Pancreas (tissue), 10 donors: ENCODE measurements around the gene ZHX3. TPM values are rescaled to one million over a fixed set of nuclear protein-coding genes. Genes with fewer than 3 reads are reported as not detected.
A peak's percentile ranks its signal among the peaks of the same experiment; 100 is the strongest.

Experiments
- ATAC-seq, 4 donors: fragments of 200-7000 bp; cut with Tn5 transposase; one replicate each; pipeline versions ENCODE4 v1.8.0 to v1.9.1; 2020; ENCODE audit warnings: mild to moderate bottlenecking in 4 of 4, moderate library complexity in 4 of 4
- DNase-seq, 6 donors: peaks; one replicate each; pipeline ENCODE4 v3.0.0-alpha.2; 2020
- FAIRE-seq: peaks from 2 replicates; lab custom pipeline; 2012; peaks lifted over from hg19 to GRCh38; lab: Jason Lieb, UNC
- H3K27ac ChIP-seq, 4 donors: fragments of 200-600 bp; sonication (generic); 1 replicate in 3 of 4; 2 replicates in 1 of 4; pipeline versions ENCODE4 v1.5.0 to v1.8.0; 2020
- H3K27me3 ChIP-seq, 4 donors: fragments of 200-600 bp; one replicate each; pipeline ENCODE4 v1.8.0; 2021
- H3K36me3 ChIP-seq, 3 donors: fragments of 200-600 bp; sonication (generic) in 1 of 3; one replicate each; pipeline versions ENCODE4 v1.5.0 to v1.8.0; 2020 to 2021
- H3K4me1 ChIP-seq, 3 donors: fragments of 200-600 bp; one replicate each; pipeline ENCODE4 v1.8.0; 2021
- H3K4me3 ChIP-seq, 4 donors: fragments of 200-600 bp; sonication (generic) in 2 of 4; one replicate each; pipeline versions ENCODE4 v1.5.0 to v1.8.0; 2020 to 2021
- H3K9me3 ChIP-seq, 4 donors: fragments of 200-600 bp; one replicate each; pipeline ENCODE4 v1.8.0; 2021
- WGBS, 2 donors: extraction: QIAGEN DNeasy Blood & Tissue Kit; methylation state at CpG; one replicate each; pipeline ENCODE4 v1.1.7; 2013; 5-methylcytosine and 5-hydroxymethylcytosine counted together
- intact Hi-C, 3 donors: fragments of 100-400 bp; cut with DNase I; formaldehyde crosslinking; loops; one replicate each; pipeline versions ENCODE4 v1.11.1 to v1.14.2; 2022
- polyA plus RNA-seq, 2 donors: library from polyadenylated mRNA; stranded (reverse); fragments of 200-250 nt; gene quantifications; one replicate each; pipeline ENCODE4 v1.2.3, GENCODE V29; 2013
- total RNA-seq, 6 donors: library from RNA; stranded (reverse); fragmentation: NEBNext Ultra II Directional in 4 of 6; extraction: Animal tissue kit (Norgen Biotek cat#: 25700) in 4 of 6; gene quantifications; one replicate each; pipeline versions ENCODE4 v1.2.1 to v1.2.4, GENCODE V29; 2021 to 2023
- TF ChIP-seq, protein P1 (sequence below), 4 donors: fragments of 200-600 bp; sonication (generic) in 3 of 4; IDR thresholded peaks; one replicate each; pipeline versions ENCODE4 v1.5.0 to v1.8.0; 2021; ENCODE audit warnings: antibody characterized with exemption in 4 of 4
- donor health status: healthy with polysubstance abuse.
- donor health status: DM: no; HTN: no; CAD: no; lungs with moderate emphysema.
- donor health status: DM: no; HTN: no; CAD: no.
- donor health status: control.
- donor health status: control.
- donor health status: Bipolar disorder and iron deficiency.
- donor health status: DM: yes; HTN: yes; CAD: no.
- donor health status: DM: no; HTN: no; CAD: no.
- donor health status: DM: no; HTN: no; CAD: no.
- donor health status: DM: yes; HTN: yes; CAD: no.

ZHX3 gene
- total and polyA plus RNA-seq, 8 donors, result 7.9 to 17.3 (median 13.0) TPM

DNA sequence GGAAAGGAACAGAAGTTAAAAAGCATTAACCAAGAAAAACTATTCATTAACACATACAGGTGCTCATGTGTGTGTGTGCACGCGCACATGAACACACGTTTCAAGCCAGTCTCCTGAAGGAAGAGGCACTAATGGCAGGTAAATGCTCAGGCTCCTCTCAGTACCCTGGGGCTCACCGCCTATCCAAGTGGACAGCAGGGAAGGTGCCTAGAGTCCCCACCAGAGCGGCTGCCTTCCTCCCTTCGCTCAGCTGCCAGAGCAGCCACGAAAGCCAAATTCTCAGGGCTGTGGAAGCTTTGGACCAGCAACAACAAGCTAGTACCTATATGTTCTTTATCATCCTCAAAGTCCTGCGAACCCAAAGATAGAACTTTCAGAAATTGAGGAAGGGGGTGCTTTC lies 137.6 kb downstream of the ZHX3 start:
- no peak for ATAC-seq

DNA sequence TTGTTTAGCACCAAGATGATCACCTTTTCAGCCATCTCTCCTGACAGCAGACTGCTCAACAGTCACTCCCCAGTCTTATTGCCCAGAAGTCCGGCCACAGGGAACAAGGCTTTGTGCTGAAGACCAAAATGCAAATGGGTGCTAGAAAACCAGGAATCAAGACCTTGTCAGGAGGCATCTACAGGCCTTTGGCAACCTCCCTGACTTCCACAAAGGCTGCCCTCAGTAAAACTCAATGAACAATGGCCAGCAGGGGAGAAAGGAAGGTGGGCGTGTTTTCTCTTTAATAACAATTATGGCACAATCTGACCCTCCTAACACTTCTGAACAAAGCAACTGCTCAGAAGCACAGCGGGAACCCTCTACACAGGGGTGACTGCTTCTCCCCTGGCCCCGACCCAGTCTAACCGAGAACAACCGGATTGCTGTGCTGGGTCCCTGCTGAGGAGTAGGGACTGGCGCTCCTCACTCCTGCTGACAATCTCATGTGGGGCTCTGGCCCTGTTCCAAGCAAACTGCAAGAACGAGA lies 138.6 kb downstream of the ZHX3 start:
- no peaks in the 10 kb centered on the region for H3K27me3 ChIP-seq
- no peaks in the 10 kb centered on the region for H3K4me1 ChIP-seq
- H3K4me3 ChIP-seq, result no peak overlapping the region
- DNase-seq, result peak in 2 of 6 donors; percentile 4 to 34
- intact Hi-C loops, result no loop called here
- no peak for ATAC-seq
- H3K9me3 ChIP-seq, result no peaks in the 10 kb centered on the region
- H3K36me3 ChIP-seq, result peaks cover 0 to 3% (median 3%) of the 10 kb centered on the region in 3 donors
- H3K27ac ChIP-seq, result no peak overlapping the region
- whole genome bisulfite sequencing, 2 donors, result 68 to 74% methylated on average over 8 of the region's 8 CpGs
- FAIRE-seq, result no peak
- TF ChIP-seq, protein P1, sequence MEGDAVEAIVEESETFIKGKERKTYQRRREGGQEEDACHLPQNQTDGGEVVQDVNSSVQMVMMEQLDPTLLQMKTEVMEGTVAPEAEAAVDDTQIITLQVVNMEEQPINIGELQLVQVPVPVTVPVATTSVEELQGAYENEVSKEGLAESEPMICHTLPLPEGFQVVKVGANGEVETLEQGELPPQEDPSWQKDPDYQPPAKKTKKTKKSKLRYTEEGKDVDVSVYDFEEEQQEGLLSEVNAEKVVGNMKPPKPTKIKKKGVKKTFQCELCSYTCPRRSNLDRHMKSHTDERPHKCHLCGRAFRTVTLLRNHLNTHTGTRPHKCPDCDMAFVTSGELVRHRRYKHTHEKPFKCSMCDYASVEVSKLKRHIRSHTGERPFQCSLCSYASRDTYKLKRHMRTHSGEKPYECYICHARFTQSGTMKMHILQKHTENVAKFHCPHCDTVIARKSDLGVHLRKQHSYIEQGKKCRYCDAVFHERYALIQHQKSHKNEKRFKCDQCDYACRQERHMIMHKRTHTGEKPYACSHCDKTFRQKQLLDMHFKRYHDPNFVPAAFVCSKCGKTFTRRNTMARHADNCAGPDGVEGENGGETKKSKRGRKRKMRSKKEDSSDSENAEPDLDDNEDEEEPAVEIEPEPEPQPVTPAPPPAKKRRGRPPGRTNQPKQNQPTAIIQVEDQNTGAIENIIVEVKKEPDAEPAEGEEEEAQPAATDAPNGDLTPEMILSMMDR (IDR thresholded peaks at IDR 0.05), result no peak

More for the DNA sequence above, 137.6 kb downstream of the ZHX3 start:
- DNase-seq (peak in 2 of 6 donors; percentile 2 to 14), FAIRE-seq (no peak)
- Histone ChIP-seq H3K27ac (no peak overlapping the region), H3K4me3 (no peak overlapping the region), H3K36me3 (peaks cover 0 to 12% (median 3%) of the 10 kb centered on the region in 3 donors), H3K9me3 (no peaks in the 10 kb centered on the region), H3K27me3 (no peaks in the 10 kb centered on the region), H3K4me1 (no peaks in the 10 kb centered on the region)
- WGBS, 2 donors, result 94 to 96% methylated on average over 8 of the region's 8 CpGs
- TF ChIP-seq, protein P1 (IDR thresholded peaks at IDR 0.05), result no peak
- intact Hi-C loops, result no loop called here

DNA sequence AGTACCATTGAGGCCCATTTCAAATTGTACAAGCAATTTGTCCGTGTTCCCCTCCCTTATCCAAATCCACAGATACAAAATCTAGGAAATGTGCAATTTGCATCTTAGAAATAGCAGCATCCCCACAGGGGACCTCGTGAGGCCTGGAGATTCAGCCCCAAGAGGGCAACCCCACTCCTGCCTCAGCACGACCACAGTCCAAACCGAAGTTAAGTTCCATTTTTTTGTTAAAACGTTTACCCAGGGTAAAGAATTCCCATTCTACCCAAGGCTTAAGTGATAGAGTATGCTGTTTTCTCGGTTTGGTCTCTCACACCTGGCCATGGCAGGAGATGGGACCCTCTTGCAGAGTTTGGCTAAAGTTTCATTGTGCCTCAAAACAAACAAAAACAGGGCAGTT lies 139.0 kb downstream of the ZHX3 start:
- no peak for DNase-seq
- intact Hi-C loops, result no loop called here
- 72 to 73% methylated on average over 6 of the region's 6 CpGs for WGBS, 2 donors
- no peak for ATAC-seq
- Histone ChIP-seq H3K27me3 (no peaks in the 10 kb centered on the region), H3K4me3 (no peak overlapping the region), H3K27ac (no peak overlapping the region), H3K9me3 (no peaks in the 10 kb centered on the region), H3K4me1 (no peaks in the 10 kb centered on the region), H3K36me3 (peaks cover 0 to 3% (median 0%) of the 10 kb centered on the region in 3 donors)
- TF ChIP-seq, protein P1 (IDR thresholded peaks at IDR 0.05), result no peak
- no peak for FAIRE-seq

DNA sequence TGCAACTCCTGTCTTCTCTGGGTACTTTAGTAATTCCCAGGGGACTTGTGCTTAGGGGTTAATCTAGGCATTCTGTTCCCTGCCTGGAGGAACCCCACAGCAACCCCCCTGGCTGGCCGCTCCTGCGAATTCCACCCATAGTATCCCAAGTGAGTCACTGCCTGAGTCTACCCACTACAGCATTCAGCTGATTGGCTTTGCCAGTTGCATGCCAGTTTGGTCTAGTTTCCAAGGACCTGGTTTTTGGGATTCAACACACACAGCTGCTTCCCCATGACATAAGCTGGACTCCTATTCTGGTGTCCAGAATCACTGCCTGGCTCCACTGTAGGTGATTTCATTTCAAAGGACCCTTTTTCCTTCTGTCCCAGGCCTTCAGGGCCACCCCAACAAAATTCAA lies 139.9 kb downstream of the ZHX3 start:
- DNase-seq (peak in 2 of 6 donors; percentile 9 to 43), FAIRE-seq (no peak), ATAC-seq (no peak)
- Histone ChIP-seq H3K9me3 (no peaks in the 10 kb centered on the region), H3K36me3 (peaks cover 0 to 3% (median 0%) of the 10 kb centered on the region in 3 donors), H3K27me3 (no peaks in the 10 kb centered on the region), H3K4me1 (peaks cover 0 to 4% (median 3%) of the 10 kb centered on the region in 3 donors), H3K27ac (no peak overlapping the region), H3K4me3 (no peak overlapping the region)
- WGBS, 2 donors, result 84 to 97% methylated on average over 2 of the region's 2 CpGs
- TF ChIP-seq, protein P1 (IDR thresholded peaks at IDR 0.05), result no peak
- intact Hi-C loops, result no loop called here
